Stimulated activated CD8-positive, alpha-beta memory T cell treated with anti-CD3 and anti-CD28 coated beads, Interleukin-2, amount 100 ng/mL, for 48 hours (primary cell): Measurements from ENCODE around the gene FGF18.
"Not testable (repeated sequence)": the region's sequence is repeated elsewhere in the genome, so short reads cannot be mapped to it uniquely, and the experiment has no call there.

Experiments used
- DNase-seq, 2 donors: peaks; one replicate each; pipeline ENCODE4 v3.0.0-alpha.2; 2020; ENCODE audit warnings: low read depth in 2 of 2

FGF18 gene, protein sequence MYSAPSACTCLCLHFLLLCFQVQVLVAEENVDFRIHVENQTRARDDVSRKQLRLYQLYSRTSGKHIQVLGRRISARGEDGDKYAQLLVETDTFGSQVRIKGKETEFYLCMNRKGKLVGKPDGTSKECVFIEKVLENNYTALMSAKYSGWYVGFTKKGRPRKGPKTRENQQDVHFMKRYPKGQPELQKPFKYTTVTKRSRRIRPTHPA

DNA sequence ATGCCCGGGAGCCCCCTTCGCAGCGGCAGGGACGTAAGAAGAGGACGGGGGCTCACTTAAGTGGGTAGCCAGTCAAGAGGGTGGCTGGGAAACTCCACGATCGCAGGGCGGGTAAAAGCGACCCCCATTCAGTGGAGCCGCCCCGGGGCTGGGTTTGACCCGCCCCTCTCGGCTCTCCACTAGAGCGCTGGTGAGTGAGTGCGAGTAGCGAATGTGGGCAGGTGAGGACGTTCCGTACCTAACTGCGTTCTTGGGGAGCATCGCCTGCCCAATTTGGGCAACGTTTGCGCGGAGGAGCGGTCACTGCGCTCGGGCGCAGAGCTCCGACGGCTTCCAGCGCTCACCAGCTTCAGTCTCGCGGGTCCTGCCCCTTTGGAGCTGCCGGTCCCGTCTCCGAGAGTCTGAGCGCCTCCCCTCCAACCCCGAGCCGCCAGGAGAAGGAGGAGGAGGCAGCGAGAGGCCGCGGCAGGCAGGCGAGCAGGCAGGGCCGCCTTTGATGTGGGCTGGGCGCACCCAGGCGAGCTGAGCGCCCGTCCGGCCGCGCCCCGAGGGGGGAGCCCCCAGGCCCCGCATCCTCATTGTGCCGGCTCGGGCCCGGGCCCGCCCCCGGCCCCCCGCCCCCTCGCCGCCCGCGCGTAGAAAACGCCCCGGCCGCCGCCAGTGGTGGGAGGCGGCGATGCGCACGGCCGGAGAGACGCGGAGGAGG, at the start of gene FGF18:
FGF18 (plus strand) TSS at position 666 of the 706 bp plus-strand sequence. CDS start 553 bp downstream, outside the sequence.
- DNase-seq, result peak; percentile 15 to 32

DNA sequence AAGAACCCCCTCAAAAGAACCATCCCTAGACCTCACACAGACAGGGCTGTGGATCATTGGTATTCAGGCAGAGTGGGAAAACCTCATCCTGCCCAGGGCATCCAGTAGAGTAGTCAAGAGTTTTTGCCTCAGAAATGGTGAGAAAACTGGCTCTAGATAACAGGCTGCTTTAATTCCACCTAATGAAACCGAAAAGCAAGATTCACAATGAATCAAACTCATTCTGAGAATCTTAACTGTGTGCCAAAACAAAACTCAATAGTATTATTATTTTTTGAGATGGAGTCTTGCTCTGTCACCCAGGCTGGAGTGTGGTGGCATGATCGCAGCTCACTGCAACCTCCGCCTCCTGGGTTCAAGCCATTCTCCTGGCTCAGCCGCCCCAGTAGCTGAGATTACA, 49.5 kb upstream of the FGF18 start:
- DNase-seq, result no peak

DNA sequence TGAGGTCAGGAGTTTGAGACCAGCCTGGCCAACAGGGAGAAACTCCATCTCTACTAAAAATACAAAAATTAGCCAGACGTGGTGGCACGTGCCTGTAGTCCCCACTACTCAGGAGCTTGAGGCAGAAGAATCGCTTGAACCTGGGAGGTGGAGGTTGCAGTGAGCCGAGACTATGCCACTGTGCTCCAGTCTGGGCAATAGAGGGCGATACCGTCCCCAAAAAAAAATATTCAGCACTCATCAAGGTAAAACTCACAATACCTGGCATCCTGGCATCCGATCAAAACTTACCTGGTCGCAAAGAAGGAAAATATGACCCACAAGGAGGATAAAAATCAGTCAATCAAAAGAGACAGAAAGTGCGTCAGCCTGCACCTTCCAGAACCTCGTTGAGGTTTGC, 48.6 kb upstream of the FGF18 start:
- DNase-seq, result not testable (repeated sequence)

DNA sequence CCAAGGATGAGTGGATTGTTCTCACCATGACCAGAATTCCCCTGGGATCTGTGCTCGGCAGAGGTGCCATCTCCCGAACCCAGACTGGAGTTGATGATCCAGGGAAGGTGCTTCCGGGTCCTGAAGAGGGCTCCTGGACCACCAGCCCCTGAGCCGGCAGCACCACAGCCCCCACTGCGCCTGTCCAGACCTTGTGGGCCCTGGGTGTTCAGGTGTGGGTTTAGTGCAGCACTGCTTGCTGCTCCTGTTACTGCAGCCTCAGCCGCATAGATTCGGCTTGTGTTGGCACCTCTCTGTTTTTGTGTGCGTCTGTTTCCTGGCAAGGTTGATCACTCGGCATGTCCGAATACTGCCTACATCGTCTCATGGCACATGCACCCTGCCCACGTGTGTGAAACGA, 48.1 kb upstream of the FGF18 start:
- no peak for DNase-seq

DNA sequence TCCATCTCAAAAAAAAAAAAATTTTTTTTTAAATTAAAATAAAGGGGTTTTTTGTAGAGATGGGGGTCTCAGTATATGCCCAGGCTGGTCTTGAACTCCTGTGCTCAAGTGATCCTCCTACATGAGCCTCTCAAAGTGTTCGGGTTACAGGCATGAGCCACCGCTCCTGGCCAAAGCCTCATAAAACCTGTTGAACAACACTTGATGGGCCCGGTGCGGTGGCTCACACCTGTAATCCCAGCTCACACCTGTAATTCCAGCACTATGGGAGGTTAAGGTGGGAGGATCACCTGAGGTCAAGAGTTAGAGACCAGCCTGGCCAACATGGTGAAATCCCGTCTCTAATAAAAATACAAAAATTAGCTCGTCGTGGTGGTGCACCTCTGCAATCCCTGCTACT, 39.5 kb upstream of the FGF18 start:
- DNase-seq, result no peak

DNA sequence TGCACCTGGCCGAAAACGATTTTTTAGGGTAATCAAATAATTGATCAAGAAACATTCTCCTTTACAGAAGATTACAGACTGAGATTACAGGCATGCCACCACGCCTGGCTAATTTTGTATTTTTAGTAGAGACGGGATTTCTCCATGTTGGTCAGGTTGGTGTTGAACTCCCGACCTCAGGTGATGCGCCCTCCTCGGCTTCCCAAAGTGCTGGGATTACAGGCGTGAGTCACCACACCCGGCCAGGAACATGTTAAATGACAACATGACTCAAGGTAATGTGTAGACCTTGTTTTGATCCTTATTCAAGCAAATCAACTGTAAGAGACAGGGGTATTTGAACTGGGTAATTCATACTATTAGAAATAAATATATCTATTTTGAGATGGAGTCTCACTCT, 35.0 kb upstream of the FGF18 start:
- DNase-seq, result not testable (repeated sequence)

DNA sequence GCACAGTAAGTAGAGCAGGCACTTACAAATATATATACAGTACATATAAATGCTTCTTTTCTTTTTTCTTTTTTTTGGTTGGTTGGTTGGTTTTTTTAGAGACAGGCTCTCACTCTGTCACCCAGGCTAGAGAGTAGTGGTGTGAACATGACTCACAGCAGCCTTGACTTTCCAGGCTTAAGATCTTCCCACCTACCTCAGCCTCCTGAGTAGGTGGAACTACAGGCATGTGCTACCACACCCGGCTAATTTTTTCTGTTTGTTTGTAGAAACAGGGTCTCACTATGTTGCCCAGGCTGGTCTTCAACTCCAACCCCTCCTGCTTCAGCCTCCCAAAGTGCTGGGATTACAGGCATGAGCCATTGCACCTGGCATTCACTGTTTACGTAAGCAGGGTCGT, 34.4 kb upstream of the FGF18 start:
- not testable (repeated sequence) for DNase-seq

DNA sequence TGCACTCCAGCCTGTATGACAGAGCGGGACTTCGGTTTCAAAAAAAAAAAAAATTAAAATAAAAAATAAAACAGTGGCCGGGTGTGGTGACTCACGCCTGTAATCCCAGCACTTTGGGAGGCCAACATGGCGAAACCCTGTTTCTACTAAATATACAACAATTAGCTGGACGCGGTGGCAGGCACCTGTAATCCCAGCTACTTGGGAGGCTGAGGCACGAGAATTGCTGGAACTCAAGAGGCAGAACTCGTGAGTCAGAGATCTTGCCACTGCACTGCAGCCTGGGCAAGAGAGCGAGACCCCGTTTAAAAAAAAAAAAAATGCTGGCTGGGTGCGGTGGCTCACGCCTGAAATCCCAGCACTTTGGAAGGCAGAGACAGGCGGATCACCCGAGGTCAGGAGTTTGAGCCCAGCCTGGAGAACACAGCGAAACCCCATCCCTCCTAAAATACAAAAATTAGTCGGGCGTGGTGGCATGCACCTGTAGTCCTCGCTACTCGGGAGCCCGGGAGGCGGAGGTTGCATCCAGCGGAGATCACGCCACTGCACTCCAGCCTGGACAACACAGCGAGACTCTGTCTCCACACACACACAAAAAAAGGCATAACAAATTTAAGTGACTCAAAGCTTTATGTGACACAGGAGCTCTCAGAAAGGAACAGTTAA, 33.3 kb upstream of the FGF18 start:
- DNase-seq, result no peak

DNA sequence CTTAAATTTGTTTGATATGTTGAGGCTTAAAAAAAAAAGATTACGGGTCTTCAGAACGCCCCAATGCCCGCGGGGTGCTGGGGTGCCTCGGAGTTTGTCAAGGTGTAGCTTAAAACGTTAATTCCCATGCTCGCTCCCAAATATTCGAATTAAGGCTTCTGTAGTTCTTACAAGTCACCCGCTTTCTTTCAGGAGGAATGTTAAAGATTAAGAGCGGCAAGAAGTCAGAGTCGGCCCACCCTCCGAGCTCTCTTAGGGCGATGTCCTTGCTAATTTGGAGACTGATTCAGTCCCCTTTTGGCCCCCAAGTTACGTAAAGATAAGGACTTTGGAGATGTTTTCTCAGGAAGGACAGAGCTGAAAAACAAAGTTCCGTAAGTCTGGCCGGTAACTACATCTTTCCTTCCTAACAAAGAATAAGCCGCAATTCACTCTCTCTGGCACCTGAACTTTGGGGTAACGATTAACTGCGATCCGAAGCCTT, 32.5 kb upstream of the FGF18 start:
- no peak for DNase-seq

DNA sequence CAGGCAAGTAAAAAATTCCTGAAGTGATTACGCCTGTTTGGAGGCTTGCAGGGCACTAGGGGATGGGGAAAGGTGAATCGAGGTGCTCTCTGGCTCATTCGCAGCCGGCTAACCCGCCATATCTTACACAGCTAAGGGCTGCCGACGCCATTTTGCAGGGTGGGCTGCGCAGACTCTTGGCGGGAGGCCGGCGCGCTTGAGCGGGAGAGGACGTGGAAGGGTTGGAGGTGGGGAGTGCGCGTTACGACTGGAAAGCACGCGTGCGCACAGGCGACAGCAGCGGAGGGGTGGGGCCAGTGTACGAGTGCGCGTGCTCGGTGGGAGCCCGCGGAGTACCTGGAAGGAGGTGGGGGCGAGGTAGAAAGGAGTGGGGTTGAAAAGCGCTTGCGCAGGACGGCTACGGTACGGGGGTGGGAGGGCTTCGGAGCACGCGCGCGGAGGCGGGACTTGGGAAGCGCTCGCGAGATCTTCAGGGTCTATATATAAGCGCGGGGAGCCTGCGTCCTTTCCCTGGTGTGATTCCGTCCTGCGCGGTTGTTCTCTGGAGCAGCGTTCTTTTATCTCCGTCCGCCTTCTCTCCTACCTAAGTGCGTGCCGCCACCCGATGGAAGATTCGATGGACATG, 32.0 kb upstream of the FGF18 start, which contains the start of gene NPM1:
NPM1 (plus strand) TSS at position 505 of the 625 bp plus-strand sequence; CDS start at position 605, 100 bp downstream.
- peak; percentile 95 for DNase-seq

DNA sequence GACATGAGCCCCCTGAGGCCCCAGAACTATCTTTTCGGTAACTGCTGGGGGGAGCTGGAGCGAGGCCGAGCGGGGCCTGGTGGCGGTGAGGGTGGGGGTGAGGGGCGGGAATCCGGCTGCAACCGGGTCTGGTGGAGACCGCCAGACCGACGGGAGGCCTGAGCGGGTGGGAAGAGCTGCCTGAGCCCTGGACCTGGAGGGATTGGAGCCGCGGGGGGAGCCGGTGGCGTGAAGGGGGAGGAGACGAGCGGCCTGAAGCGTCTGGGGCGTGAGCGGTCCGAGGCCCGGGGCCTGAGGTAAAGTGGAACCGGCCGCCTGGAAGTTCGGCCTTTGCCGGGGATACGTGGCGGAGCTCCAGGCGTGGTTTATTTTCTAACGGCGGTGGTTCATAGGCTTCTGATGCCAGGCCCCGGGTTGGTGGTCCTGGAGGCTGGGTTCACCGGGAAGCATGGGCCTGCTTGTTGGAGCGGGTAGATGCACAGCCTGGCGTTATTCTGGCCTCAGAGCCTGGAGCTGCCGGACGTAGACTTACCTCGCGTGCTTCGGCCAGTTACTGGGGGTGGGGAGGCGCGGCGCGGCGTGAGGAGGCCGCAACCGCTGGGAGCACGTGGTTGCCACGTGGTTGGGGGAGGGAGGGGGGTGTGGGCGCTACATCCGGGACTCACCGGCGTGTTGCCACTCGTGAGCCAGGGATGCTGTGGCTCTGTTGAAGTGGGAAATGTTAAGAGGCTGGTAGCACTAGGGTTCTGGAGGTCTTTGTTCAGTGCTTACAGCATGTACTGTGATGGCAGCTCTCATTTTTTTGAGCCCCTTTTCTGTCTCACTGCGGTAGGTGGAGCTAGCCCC, 31.3 kb upstream of the FGF18 start:
- DNase-seq, result peak; percentile 73 to 75

DNA sequence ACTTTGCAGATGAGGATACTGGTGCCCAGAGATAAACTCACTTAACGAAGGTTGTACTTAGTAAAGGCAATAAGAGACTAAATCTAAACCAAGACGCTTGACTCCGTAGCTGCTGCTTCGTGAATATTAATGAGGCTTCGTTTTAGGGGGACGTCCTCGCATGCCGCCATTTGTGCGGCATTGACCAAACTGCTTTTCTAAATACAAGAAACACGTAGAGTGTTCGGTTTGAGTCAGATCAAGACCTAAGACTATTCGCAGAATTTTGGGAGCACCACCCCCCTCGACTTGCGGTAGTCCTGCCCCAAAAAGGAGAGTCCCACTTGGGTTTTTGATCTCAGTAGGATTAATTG, 30.7 kb upstream of the FGF18 start:
- DNase-seq, result peak; percentile 27 to 28

DNA sequence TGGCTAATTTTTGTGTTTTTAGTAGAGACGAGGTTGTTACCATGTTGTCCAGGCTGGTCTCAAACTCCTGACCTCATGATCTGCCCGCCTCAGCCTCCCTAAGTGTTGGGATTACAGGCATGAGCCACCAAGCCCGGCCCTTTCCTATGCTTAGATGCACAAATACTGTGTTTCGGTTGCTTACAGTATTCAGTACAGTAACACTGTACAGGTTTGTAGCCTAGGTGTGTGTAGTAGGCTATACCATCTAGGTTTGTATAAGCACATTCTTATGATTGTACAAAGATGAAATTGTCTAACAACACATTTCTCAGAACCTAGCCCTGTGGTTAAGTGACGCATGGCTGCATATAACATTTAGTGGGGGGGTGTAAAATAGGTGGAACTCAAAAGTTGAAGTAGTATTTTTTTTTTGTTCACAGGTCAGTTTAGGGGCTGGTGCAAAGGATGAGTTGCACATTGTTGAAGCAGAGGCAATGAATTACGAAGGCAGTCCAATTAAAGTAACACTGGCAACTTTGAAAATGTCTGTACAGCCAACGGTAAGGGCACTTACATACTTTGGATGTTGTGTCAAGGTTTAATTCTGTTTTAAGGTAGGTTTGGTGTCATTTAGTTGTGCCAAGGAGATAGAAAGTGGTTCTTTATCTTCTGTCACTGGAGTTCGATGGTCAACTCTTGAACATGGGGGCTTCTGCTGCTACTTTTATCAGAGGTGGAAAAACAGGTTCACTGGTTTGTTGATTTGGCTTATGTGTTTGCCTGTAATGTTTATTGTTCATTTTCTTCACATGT, 28.4 kb upstream of the FGF18 start:
- DNase-seq, result no peak

DNA sequence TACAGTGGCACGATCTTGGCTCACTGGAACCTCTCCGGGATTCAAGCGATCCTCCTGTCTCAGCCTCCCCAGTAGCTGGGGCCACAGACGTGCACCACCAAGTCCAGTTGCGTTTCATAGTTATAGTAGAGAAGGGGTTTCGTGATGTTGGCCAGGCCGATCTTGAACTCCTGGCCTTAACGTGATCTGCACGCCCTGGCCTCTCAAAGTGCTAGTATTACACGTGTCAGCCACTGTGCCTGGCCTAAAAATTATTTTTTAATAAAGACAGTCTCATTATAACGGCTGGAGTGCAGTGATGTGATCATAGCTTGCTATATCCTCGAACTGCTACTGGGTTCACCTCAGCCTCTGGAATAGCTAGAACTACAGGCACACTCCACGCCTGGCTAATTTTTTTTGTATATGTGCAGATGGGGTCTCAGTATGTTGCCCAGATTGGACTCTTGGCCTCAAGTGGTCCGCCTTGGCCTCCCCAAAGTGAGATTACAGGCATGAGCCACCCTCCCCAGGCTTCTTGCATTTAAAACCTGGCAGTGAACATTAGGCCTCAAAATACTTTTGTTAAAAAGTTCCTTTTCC, 27.4 kb upstream of the FGF18 start:
- DNase-seq, result no peak

DNA sequence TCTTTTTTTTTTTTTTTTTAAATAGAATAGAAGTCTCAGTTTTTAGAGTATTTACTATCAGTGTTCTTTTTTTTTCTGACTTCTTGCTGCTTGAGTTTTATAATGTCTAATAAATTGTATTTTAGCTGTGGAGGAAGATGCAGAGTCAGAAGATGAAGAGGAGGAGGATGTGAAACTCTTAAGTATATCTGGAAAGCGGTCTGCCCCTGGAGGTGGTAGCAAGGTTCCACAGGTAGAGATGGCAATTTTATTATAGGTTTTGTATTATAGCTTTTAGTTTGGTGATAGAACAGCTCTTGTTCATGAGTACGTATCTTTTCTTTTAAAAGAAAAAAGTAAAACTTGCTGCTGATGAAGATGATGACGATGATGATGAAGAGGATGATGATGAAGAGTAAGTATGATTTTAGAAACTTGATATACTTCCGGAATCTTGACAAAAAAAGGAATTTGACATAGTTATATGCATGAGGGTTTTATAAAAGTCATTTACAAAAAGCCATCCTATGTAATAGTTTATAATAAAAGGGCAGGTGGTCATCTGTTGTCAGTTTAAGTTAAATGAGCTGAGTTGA, 26.8 kb upstream of the FGF18 start:
- DNase-seq, result no peak

DNA sequence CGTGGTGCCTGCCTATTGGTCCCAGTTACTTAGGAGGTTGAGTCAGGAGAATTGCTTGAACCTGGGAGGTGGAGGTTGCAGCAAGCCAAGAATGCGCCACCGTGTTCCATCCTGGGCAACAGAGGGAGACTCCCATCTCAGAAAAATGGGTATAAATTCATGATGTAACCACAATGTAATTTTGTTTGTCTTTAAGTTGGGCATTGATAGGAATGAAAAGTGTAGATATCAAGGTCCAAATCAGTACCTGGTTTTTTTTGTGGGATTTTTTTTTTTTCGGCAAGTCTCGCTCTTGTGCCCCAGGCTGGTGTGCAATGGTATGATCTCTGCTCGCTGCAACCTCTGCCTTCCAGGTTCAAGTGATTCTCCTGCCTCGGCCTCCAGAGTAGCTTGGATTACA, 24.4 kb upstream of the FGF18 start:
- DNase-seq, result no peak

DNA sequence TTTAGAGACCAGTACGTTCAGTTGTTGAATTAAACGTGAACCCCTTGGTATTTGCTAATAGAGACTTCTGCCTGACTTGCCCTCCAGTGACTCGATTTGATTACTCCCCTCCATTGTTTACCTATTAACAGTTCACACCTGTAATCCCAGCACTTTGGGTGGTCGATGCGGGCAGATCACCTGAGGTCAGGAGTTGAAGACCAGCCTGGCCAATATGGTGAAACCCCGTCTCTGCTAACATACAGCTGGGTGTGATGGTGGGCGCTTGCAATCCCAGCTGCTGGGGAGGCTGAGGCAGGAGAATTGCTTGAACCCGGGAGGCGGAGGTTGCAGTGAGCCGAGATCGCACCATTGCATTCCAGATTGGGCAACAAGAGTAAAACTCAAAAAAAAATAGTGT, 22.9 kb upstream of the FGF18 start:
- DNase-seq, result not testable (repeated sequence)

DNA sequence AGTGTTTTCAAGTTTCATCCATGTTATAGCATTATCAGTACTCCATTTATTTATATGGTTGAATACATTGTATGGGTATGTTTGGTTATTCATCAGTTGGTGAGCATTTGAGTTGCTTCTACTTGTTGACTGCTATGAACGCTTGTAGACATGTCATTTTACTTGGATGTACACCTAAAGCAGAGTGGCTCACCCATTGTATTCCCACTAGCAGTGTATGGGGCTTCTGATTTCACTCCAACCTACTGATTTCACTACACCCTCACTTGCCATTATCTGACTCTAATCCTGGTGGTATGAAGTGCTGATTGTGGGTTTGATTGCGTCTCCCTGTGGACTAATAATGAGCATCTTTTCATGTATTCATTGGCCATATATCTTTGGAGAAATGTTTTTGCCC, 22.3 kb upstream of the FGF18 start:
- DNase-seq, result no peak

DNA sequence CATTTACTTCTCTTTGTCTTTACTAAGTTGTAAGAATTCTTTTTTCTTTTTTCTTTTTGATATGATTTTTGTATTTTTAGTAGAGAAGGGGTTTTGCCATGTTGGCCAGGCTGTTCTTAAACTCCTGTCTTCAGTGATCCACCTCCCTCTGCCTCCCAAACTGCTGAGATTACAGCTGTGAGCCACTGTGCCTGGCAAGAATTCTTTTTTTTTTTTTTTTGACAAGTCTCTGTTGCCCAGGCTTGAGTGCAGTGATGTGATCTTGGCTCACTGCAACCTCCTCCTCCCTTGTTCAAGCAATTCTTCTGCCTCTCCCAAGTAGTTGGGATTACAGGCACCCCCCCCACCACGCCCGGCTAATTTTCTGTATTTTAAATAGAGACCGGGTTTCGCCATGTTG, 21.8 kb upstream of the FGF18 start:
- no peak for DNase-seq

DNA sequence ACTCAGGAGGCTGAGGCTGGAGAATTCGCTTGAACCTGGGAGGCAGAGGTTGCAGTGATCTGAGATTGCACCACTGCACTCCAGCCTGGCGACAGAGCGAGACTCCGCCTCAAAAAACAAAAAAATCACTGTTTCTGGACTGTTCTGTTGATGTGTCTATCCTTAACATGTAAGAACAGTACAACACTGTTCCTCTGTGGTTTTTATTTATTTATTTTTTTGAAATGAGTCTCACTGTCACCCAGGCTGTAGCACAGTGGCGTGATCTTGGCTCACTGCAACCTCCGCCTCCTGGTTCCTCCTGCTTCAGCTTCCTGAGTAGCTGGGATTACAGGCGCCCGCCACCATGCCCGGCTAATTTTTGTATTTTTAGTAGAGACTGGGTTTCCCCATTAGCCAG, 20.8 kb upstream of the FGF18 start:
- not testable (repeated sequence) for DNase-seq
